Stomach (tissue), 9 donors: ENCODE measurements around the gene CDH2. TPM values are rescaled to one million over a fixed set of nuclear protein-coding genes. Genes with fewer than 3 reads are reported as not detected.

Source experiments
- DNase-seq, 2 donors: peaks; one replicate each; pipeline versions ENCODE4 v3.0.0 to v3.0.0-alpha.2; 2013 to 2019
- H3K27ac ChIP-seq, 5 donors: fragments of 200-600 bp in 4 of 5; sonication (generic) in 4 of 5; one replicate each; pipeline ENCODE4 v1.5.1; 2013 to 2019; ENCODE audit warnings: mild to moderate bottlenecking in 1 of 5, moderate library complexity in 1 of 5
- H3K27me3 ChIP-seq, 3 donors: fragments of 200-600 bp; sonication (generic); one replicate each; pipeline ENCODE4 v1.5.1; 2017 to 2019; ENCODE audit warnings: mixed run types in 1 of 3
- H3K36me3 ChIP-seq, 4 donors: fragments of 200-600 bp; sonication (generic); 1 replicate in 3 of 4; 2 replicates in 1 of 4; pipeline ENCODE4 v1.5.1; 2016 to 2019
- H3K4me1 ChIP-seq, 4 donors: fragments of 200-600 bp; sonication (generic); one replicate each; pipeline ENCODE4 v1.5.1; 2016 to 2019
- H3K4me3 ChIP-seq, 4 donors: fragments of 200-600 bp; sonication (generic) in 3 of 4; one replicate each; pipeline ENCODE4 v1.5.1; 2016 to 2019; ENCODE audit warnings: mild to moderate bottlenecking in 1 of 4
- H3K9me3 ChIP-seq, 4 donors: fragments of 200-600 bp; sonication (generic); one replicate each; pipeline ENCODE4 v1.5.1; 2016 to 2019
- CTCF ChIP-seq, 7 experiments: fragments of 450-650 bp in 4 of 7; fragments of 200-600 bp in 3 of 7; sonication (generic) in 3 of 7; IDR thresholded peaks; one replicate each; pipeline ENCODE4 v1.5.1; 2016 to 2019; ENCODE audit warnings: antibody characterized with exemption in 7 of 7, control low read depth in 2 of 7, mild to moderate bottlenecking in 1 of 7
- EP300 ChIP-seq: sonication (generic); formaldehyde crosslinking; IDR thresholded peaks from one replicate; pipeline ENCODE4 v1.6.1; 2017; ENCODE audit warnings: antibody characterized with exemption
- POLR2A ChIP-seq, 4 donors: fragments of 450-650 bp; IDR thresholded peaks; one replicate each; pipeline ENCODE4 v1.6.1; 2016; ENCODE audit warnings: antibody characterized with exemption in 4 of 4, control low read depth in 2 of 4, mild to moderate bottlenecking in 1 of 4, moderate library complexity in 1 of 4
- POLR2AphosphoS5 ChIP-seq, 3 donors: sonication (generic); formaldehyde crosslinking; IDR thresholded peaks; one replicate each; pipeline ENCODE4 v1.6.1; 2016; ENCODE audit warnings: antibody characterized with exemption in 3 of 3
- WGBS, 5 donors: extraction: QIAGEN DNeasy Blood & Tissue Kit in 3 of 5; methylation state at CpG; one replicate each; pipeline versions ENCODE4 v1.1.5 to v1.1.7; 2013 to 2018; 5-methylcytosine and 5-hydroxymethylcytosine counted together
- intact Hi-C: fragments of 100-400 bp; cut with DNase I; formaldehyde crosslinking; loops from one replicate; pipeline ENCODE4 v1.15.1; 2023; ENCODE audit warnings: low total_unique reads
- polyA plus RNA-seq, 3 donors: library from polyadenylated mRNA; stranded (reverse); fragments of 200-250 nt; gene quantifications; one replicate each; pipeline ENCODE4 v1.2.3, GENCODE V29; 2013
- total RNA-seq, 5 donors: library from RNA; depleted of rRNA; stranded (reverse); fragments of >200 nt; gene quantifications; one replicate each; pipeline versions ENCODE4 v1.1.0 to v1.2.3, GENCODE V29; 2014 to 2016
- donor health status: healthy with polysubstance abuse.
- donor health status: Bipolar disorder and iron deficiency.
- donor health status: healthy.

Gene CDH2
- total and polyA plus RNA-seq, 8 donors = 0.58 to 21.9 (median 5.7) TPM

GRCh38 chr18:28009589-28009988 lies 167.3 kb downstream of the CDH2 start:
- Histone ChIP-seq H3K4me1 (no peaks in the 10 kb centered on the region), H3K9me3 (no peaks in the 10 kb centered on the region), H3K27ac (no peak overlapping the region), H3K4me3 (no peak overlapping the region), H3K27me3 (no peaks in the 10 kb centered on the region), H3K36me3 (no peaks in the 10 kb centered on the region)
- DNase-seq = no peak
- intact Hi-C loops = no loop called here
- 49 to 65% (median 54%) methylated on average over 6 of the region's 6 CpGs for WGBS, 5 donors
- TF ChIP-seq CTCF (IDR thresholded peaks at IDR 0.05) (no peak), POLR2A (IDR thresholded peaks at IDR 0.05) (no peak), POLR2AphosphoS5 (IDR thresholded peaks at IDR 0.05) (no peak), EP300 (no peak)

GRCh38 chr18:28007841-28008240 lies 169.1 kb downstream of the CDH2 start:
- H3K27ac ChIP-seq = no peak overlapping the region
- no peak overlapping the region for H3K4me3 ChIP-seq
- intact Hi-C loops = no loop called here
- no peak for TF ChIP-seq POLR2AphosphoS5 (IDR thresholded peaks at IDR 0.05)
- no peak for TF ChIP-seq EP300
- no peak for TF ChIP-seq CTCF (IDR thresholded peaks at IDR 0.05)
- no peak for TF ChIP-seq POLR2A (IDR thresholded peaks at IDR 0.05)
- no peaks in the 10 kb centered on the region for H3K9me3 ChIP-seq
- H3K36me3 ChIP-seq = no peaks in the 10 kb centered on the region
- H3K4me1 ChIP-seq = no peaks in the 10 kb centered on the region
- no peaks in the 10 kb centered on the region for H3K27me3 ChIP-seq
- DNase-seq = no peak
- WGBS, 5 donors = 90 to 96% (median 94%) methylated on average over 5 of the region's 5 CpGs

GRCh38 chr18:28005164-28005563 lies 171.8 kb downstream of the CDH2 start:
- Histone ChIP-seq H3K9me3 (no peaks in the 10 kb centered on the region), H3K4me3 (no peak overlapping the region), H3K27me3 (no peaks in the 10 kb centered on the region), H3K4me1 (no peaks in the 10 kb centered on the region), H3K27ac (no peak overlapping the region), H3K36me3 (no peaks in the 10 kb centered on the region)
- WGBS, 5 donors = 86 to 97% (median 90%) methylated on average over 7 of the region's 7 CpGs
- intact Hi-C loops = no loop called here
- no peak for DNase-seq
- no peak for TF ChIP-seq POLR2A (IDR thresholded peaks at IDR 0.05)

GRCh38 chr18:28004606-28005005 lies 172.3 kb downstream of the CDH2 start:
- intact Hi-C loops = no loop called here
- no peak for DNase-seq
- H3K27me3 ChIP-seq = no peaks in the 10 kb centered on the region
- no peaks in the 10 kb centered on the region for H3K4me1 ChIP-seq
- H3K27ac ChIP-seq = no peak overlapping the region
- WGBS, 5 donors = 61 to 78% (median 68%) methylated on average over 1 of the region's 1 CpG
- H3K36me3 ChIP-seq = no peaks in the 10 kb centered on the region
- no peak overlapping the region for H3K4me3 ChIP-seq
- TF ChIP-seq POLR2A (IDR thresholded peaks at IDR 0.05) (no peak), CTCF (IDR thresholded peaks at IDR 0.05) (no peak), EP300 (no peak), POLR2AphosphoS5 (IDR thresholded peaks at IDR 0.05) (no peak)
- no peaks in the 10 kb centered on the region for H3K9me3 ChIP-seq

- Histone ChIP-seq H3K4me3 (no peak overlapping the region), H3K4me1 (no peaks in the 10 kb centered on the region), H3K36me3 (no peaks in the 10 kb centered on the region), H3K27me3 (no peaks in the 10 kb centered on the region), H3K9me3 (no peaks in the 10 kb centered on the region), H3K27ac (no peak overlapping the region)
- 81 to 96% (median 92%) methylated on average over 5 of the region's 5 CpGs for WGBS, 5 donors
- TF ChIP-seq CTCF (IDR thresholded peaks at IDR 0.05) (no peak), POLR2AphosphoS5 (IDR thresholded peaks at IDR 0.05) (no peak)
- DNase-seq = no peak
- intact Hi-C loops = no loop called here
Measured at GRCh38 chr18:28003451-28003850, 173.5 kb downstream of the CDH2 start.
